Endothelial cell of umbilical vein (primary cell): ENCODE data around the gene CELA1.

ENCODE experiments used
- CTCF ChIP-seq, 2 donors: IDR thresholded peaks; 1 replicate in 1 of 2; 2 replicates in 1 of 2; pipeline ENCODE4 v1.5.1; 2011; ENCODE audit warnings: low read length in 2 of 2, mild to moderate bottlenecking in 2 of 2, moderate library complexity in 2 of 2, control low read depth in 1 of 2, inconsistent platforms in 1 of 2, low read depth in 1 of 2; ENCODE audit not compliant: insufficient read depth in 1 of 2; ENCODE audit errors: extremely low read depth in 1 of 2
- EZH2 ChIP-seq: IDR thresholded peaks from 2 replicates; pipeline ENCODE4 v1.6.1; 2012; ENCODE audit warnings: borderline replicate concordance, low read depth, mild to moderate bottlenecking, moderate library complexity, low read length, inconsistent platforms; ENCODE audit not compliant: severe bottlenecking
- FOS ChIP-seq: IDR thresholded peaks from 2 replicates; pipeline ENCODE4 v1.6.1; 2011; ENCODE audit warnings: mild to moderate bottlenecking, low read length, moderate library complexity, borderline replicate concordance; ENCODE audit not compliant: insufficient read depth
- GATA2 ChIP-seq: IDR thresholded peaks from 2 replicates; pipeline ENCODE4 v1.7.0; 2011; ENCODE audit warnings: low read depth, mild to moderate bottlenecking, moderate library complexity, mixed read lengths, low read length; ENCODE audit not compliant: insufficient read length, insufficient read depth
- MYC ChIP-seq: IDR thresholded peaks from one replicate; pipeline ENCODE4 v1.6.1; 2011; ENCODE audit warnings: mild to moderate bottlenecking, low read depth, low read length
- POLR2AphosphoS5 ChIP-seq: IDR thresholded peaks from 2 replicates; pipeline ENCODE4 v1.6.1; 2012; ENCODE audit warnings: low read depth, mild to moderate bottlenecking, control low read depth, low read length, moderate library complexity; ENCODE audit not compliant: insufficient read depth

GRCh38 chr12:51371295-51371953 is 24.9 kb upstream of the CELA1 start:
- TF ChIP-seq CTCF (IDR thresholded peaks at IDR 0.05; ENCODE audit: extremely low read depth in 1 of 2, insufficient read depth in 1 of 2, low read depth in 1 of 2, low read length in 2 of 2) (no peak), MYC (peak; percentile 93), FOS (peak; percentile 97), GATA2 (peak; percentile 55), POLR2AphosphoS5 (peak; percentile 62), EZH2 (no peak)
